Urothelium cell line (cell line): ENCODE results near the gene IDI2.
"Not testable (repeated sequence)": the region's sequence is repeated elsewhere in the genome, so short reads cannot be mapped to it uniquely, and the experiment has no call there.

Source experiments
- DNase-seq: peaks from one replicate; pipeline ENCODE4 v3.0.0; 2011; ENCODE audit warnings: low spot score, mixed read lengths
- FAIRE-seq: peaks from 2 replicates; lab custom pipeline; 2011; peaks lifted over from hg19 to GRCh38; lab: Jason Lieb, UNC

Gene IDI2

GRCh38 chr10:1009947-1010346 is 15.7 kb downstream of the IDI2 start:
- not testable (repeated sequence) for FAIRE-seq, DNase-seq

GRCh38 chr10:1009071-1009494 is 16.6 kb downstream of the IDI2 start:
- DNase-seq (no peak), FAIRE-seq (no peak)

GRCh38 chr10:1007583-1007982 is 18.1 kb downstream of the IDI2 start:
- FAIRE-seq (no peak), DNase-seq (no peak)

GRCh38 chr10:1006573-1006972 is 19.1 kb downstream of the IDI2 start:
- FAIRE-seq (no peak), DNase-seq (no peak)

- no peak for DNase-seq
- no peak for FAIRE-seq
Measured at GRCh38 chr10:1003884-1004670, 21.6 kb downstream of the IDI2 start.

- no peak for FAIRE-seq
Measured at GRCh38 chr10:1002425-1003006, 23.1 kb downstream of the IDI2 start.

GRCh38 chr10:997266-998022 is 28.2 kb downstream of the IDI2 start:
- FAIRE-seq: no peak

More at GRCh38 chr10:1002425-1003006, 23.1 kb downstream of the IDI2 start:
- no peak for DNase-seq

GRCh38 chr10:996031-996430 is 29.6 kb downstream of the IDI2 start:
- no peak for DNase-seq
- FAIRE-seq: no peak

More at GRCh38 chr10:997266-998022, 28.2 kb downstream of the IDI2 start:
- no peak for DNase-seq

- no peak for FAIRE-seq
- DNase-seq: no peak
Measured at GRCh38 chr10:995559-995926, 30.1 kb downstream of the IDI2 start.

GRCh38 chr10:994836-995558 is 30.7 kb downstream of the IDI2 start:
- FAIRE-seq (no peak), DNase-seq (no peak)

- DNase-seq (no peak), FAIRE-seq (no peak)
Measured at GRCh38 chr10:992871-993270, 32.8 kb downstream of the IDI2 start.

- FAIRE-seq (no peak), DNase-seq (no peak)
Measured at GRCh38 chr10:992467-992866, 33.2 kb downstream of the IDI2 start.

GRCh38 chr10:990808-991207 is 34.9 kb downstream of the IDI2 start:
- DNase-seq (no peak), FAIRE-seq (no peak)

GRCh38 chr10:988667-989545 is 36.8 kb downstream of the IDI2 start:
- FAIRE-seq: no peak
- DNase-seq: peak; percentile 6

GRCh38 chr10:987870-988666 is 37.6 kb downstream of the IDI2 start, which contains the start of gene GTPBP4:
TSS of gene GTPBP4 (plus strand) at chr10:988434. CDS start at chr10:988480, 46 bp downstream.
- no peak for FAIRE-seq

GRCh38 chr10:987620-987869 is 38.1 kb downstream of the IDI2 start:
- DNase-seq (no peak), FAIRE-seq (no peak)

More at GRCh38 chr10:987870-988666, 37.6 kb downstream of the IDI2 start, which contains the start of gene GTPBP4:
- peak; percentile 85 for DNase-seq

- no peak for DNase-seq
- FAIRE-seq: no peak
Measured at GRCh38 chr10:986881-987619, 38.6 kb downstream of the IDI2 start.

GRCh38 chr10:986137-986825 is 39.4 kb downstream of the IDI2 start:
- DNase-seq: peak; percentile 6
- FAIRE-seq: no peak
